Activated naive CD4-positive, alpha-beta T cell treated with anti-CD3 and anti-CD28 coated beads, Interleukin-2, amount 10 ng/mL, durations not matched to agents 7 days and 5 days (primary cell): ENCODE data around the gene H6PD.

Experiments
- CTCF ChIA-PET: fragments of 350-600 bp; sonication (Branson Sonifier 250); formaldehyde crosslinking; loops from one replicate; lab custom pipeline; 2021; ENCODE audit warnings: antibody characterized with exemption; lab: Charles Lee
- DNase-seq: peaks from one replicate; pipeline ENCODE4 v3.0.0-alpha.2; 2020
- H3K27ac Mint-ChIP-seq: one replicate; pipeline ENCODE4 v1.8.0; 2021; ENCODE audit warnings: mild to moderate bottlenecking, moderate library complexity, mixed read lengths
- H3K27me3 Mint-ChIP-seq: one replicate; pipeline ENCODE4 v1.8.0; 2021; ENCODE audit warnings: mild to moderate bottlenecking, mixed read lengths
- H3K36me3 Mint-ChIP-seq: one replicate; pipeline ENCODE4 v1.8.0; 2021; ENCODE audit warnings: mixed read lengths
- H3K4me1 Mint-ChIP-seq: one replicate; pipeline ENCODE4 v1.8.0; 2021; ENCODE audit warnings: mixed read lengths
- H3K4me3 Mint-ChIP-seq: one replicate; pipeline ENCODE4 v1.8.0; 2021; ENCODE audit warnings: mild to moderate bottlenecking, moderate library complexity, mixed read lengths
- H3K9me3 Mint-ChIP-seq: one replicate; pipeline ENCODE4 v1.8.0; 2021; ENCODE audit warnings: mixed read lengths

H6PD gene

DNA sequence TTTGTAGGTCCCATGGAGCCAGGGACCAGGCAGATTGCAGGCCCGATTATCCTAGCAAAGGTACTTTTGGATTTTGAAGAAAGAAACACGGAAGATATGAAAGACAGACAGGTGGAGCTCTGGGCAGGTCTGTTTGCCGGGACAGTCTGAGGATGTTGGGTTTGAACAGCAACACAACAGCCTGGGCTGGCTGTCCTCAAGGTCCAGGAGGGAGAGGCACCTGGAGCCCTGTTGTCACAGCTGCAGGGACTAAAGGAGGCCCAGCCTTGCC lies 14.6 kb downstream of the H6PD start:
- CTCF ChIA-PET = interaction anchor here (1.1 to 2.4 kb wide), 4 partner anchors 9 to 138 kb away, joined by 3 to 15 read pairs (median 3); no protein-coding TSS in a partner anchor
- H3K9me3 Mint-ChIP-seq = no peaks in the 10 kb centered on the region
- peaks cover 19% of the 10 kb centered on the region for H3K4me1 Mint-ChIP-seq
- no peaks in the 10 kb centered on the region for H3K27me3 Mint-ChIP-seq
- H3K27ac Mint-ChIP-seq = no peak overlapping the region
- DNase-seq = no peak
- H3K4me3 Mint-ChIP-seq = no peak overlapping the region
- peaks cover 13% of the 10 kb centered on the region for H3K36me3 Mint-ChIP-seq

GRCh38 chr1:9249534-9250410 lies 15.2 kb downstream of the H6PD start:
- H3K4me3 Mint-ChIP-seq = no peak overlapping the region
- H3K27me3 Mint-ChIP-seq = no peaks in the 10 kb centered on the region
- peaks cover 13% of the 10 kb centered on the region for H3K4me1 Mint-ChIP-seq
- CTCF ChIA-PET = interaction anchor here (1.1 to 2.4 kb wide), 7 partner anchors 10 to 190 kb away, joined by 3 to 15 read pairs (median 3); no protein-coding TSS in a partner anchor
- DNase-seq = peak; percentile 64
- H3K27ac Mint-ChIP-seq = no peak overlapping the region
- H3K36me3 Mint-ChIP-seq = peaks cover 12% of the 10 kb centered on the region
- no peaks in the 10 kb centered on the region for H3K9me3 Mint-ChIP-seq

DNA sequence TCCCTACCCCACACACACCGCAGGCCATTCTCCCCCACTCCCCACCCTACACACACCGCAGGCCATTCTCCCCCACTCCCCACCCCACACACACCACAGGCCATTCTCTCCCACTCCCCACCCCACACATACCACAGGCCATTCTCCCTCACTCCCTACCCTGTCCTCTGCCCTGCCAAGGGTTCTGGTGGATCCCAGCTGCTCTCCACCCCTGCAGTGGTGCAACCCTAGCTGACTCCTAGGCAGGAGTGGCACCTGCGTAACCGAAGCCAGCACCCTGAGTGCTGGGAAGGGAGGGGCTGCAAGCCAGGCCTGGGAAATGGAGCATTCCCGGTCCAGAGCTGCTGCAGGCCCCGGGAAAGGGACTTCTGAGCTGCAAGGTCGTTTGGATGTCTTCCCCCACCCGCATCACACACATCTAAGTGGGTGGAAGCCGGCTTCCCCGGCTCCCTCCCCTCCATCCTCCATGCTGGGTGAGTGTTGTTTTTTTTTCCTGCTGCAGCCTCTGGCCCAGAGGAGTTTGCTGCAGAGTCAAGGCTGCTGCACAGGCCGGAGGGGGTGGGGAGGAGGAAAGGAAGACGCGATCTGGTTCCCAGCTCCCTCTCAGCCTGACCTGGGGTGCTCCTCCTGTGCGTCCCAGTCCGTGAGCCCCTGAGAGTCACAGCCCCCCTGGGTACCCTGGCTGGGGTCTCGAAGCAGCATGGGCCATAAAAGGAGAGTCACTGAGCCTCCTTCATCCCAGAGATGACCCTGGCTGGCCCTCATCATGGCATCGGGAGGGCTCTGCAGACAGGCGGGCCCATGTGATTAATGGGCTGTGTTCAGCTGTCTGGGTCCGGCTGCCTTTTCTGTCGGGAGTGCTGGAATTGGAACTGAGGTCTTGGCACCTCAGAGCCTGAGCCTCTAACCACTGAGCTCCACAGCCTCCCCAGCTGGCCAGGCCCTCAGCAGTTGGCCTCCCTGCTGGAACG lies 16.1 kb downstream of the H6PD start:
- CTCF ChIA-PET = interaction anchor here (1.1 to 2.4 kb wide), 4 partner anchors 15 to 189 kb away, joined by 3 to 15 read pairs (median 3); no protein-coding TSS in a partner anchor
- no peak overlapping the region for H3K4me3 Mint-ChIP-seq
- H3K27me3 Mint-ChIP-seq = no peaks in the 10 kb centered on the region

DNA sequence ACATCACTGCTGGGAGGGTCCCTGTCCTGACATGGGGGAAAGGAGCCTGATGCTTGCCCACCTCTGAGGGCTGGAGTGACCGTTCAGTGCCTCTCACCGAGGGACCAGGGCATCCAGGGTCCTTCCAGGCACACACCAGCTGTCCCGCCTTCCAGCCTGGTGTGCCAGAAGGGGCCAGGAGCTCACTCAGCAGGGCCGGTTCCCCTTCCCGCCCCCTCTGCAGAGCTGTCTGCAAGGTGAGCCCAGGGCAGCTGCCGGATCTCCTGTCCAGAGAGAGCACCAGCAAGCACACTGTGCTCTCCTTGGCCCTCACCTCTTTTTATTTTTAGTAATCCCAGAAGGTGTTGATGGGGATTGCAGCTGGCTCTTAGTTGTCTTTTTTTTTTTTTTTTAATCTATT lies 16.9 kb downstream of the H6PD start:
- no peak for DNase-seq
- Mint-ChIP-seq H3K27ac (no peak overlapping the region), H3K9me3 (no peaks in the 10 kb centered on the region), H3K4me1 (no peaks in the 10 kb centered on the region), H3K27me3 (no peaks in the 10 kb centered on the region), H3K36me3 (peaks cover 4% of the 10 kb centered on the region), H3K4me3 (no peak overlapping the region)
- CTCF ChIA-PET = interaction anchor here (0.6 to 2.4 kb wide), 3 partner anchors 71 to 155 kb away, joined by 3 to 15 read pairs (median 3); no protein-coding TSS in a partner anchor

More for the DNA sequence above, 16.1 kb downstream of the H6PD start:
- peaks cover 10% of the 10 kb centered on the region for H3K36me3 Mint-ChIP-seq
- H3K27ac Mint-ChIP-seq = no peak overlapping the region
- H3K9me3 Mint-ChIP-seq = no peaks in the 10 kb centered on the region
- H3K4me1 Mint-ChIP-seq = peaks cover 7% of the 10 kb centered on the region
- no peak for DNase-seq

- Mint-ChIP-seq H3K27me3 (no peaks in the 10 kb centered on the region), H3K4me1 (no peaks in the 10 kb centered on the region), H3K9me3 (peaks cover 4% of the 10 kb centered on the region), H3K36me3 (peaks cover 5% of the 10 kb centered on the region), H3K27ac (no peak overlapping the region), H3K4me3 (no peak overlapping the region)
- DNase-seq = no peak
- CTCF ChIA-PET = interaction anchor here (1.2 to 1.3 kb wide), 2 partner anchors 71 to 143 kb away, joined by 4 read pairs; no protein-coding TSS in a partner anchor
Measured at GRCh38 chr1:9253004-9253403, 18.4 kb downstream of the H6PD start.

DNA sequence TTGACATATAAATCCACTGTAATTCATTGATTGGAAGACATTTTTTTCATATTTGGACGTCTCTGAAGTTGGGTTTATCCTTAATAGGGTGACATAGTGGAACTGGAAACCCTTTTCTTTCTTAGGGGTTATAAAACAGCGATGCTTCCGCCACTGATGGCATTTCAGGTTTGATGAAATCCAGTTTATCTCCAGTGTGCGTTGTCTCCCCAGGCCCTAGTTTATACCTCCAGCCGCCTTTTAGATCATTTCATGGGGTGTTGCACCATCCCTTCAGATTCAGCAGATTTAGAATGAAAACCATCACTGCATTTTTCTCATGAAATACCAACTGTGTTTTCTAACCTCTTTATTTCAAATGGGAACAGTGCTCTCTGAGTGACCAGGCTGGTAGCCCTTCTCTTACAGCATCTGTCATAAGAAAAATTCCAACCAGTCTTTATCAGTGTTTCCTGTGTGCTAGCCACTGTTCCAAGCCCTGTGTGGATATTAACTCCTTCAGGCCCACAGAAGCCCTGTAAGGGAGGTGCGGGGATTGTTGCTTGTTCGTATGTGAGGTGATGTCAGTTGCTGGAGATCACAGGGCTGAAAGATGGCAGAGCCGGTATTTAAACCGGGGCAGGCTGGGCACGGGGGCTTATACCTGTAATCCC lies 19.0 kb downstream of the H6PD start:
- CTCF ChIA-PET = no interaction called here
- H3K9me3 Mint-ChIP-seq = peaks cover 10% of the 10 kb centered on the region
- no peaks in the 10 kb centered on the region for H3K4me1 Mint-ChIP-seq
- DNase-seq = no peak
- peaks cover 10% of the 10 kb centered on the region for H3K36me3 Mint-ChIP-seq
- no peak overlapping the region for H3K4me3 Mint-ChIP-seq
- no peaks in the 10 kb centered on the region for H3K27me3 Mint-ChIP-seq
- no peak overlapping the region for H3K27ac Mint-ChIP-seq

DNA sequence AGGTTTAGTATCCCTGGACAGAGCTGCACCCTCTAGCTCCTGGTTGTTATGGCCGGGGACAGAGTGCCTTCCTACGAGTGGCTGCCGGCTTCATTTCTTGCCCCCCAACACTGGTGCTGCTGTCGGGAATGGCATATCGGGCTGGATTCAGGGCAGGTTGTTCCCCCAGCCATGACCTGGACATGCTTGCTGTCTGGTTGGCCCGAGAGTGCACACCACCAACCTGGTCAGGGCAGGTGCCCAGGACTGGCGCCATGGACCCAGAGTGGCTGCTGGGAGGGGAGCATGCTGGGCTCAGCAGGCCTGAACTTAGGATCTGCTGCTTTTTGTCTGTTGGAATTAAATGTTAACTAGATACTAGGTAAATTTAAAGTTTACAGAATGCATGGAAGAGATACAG lies 21.8 kb downstream of the H6PD start:
- Mint-ChIP-seq H3K36me3 (peaks cover 22% of the 10 kb centered on the region), H3K9me3 (peaks cover 34% of the 10 kb centered on the region), H3K4me1 (no peaks in the 10 kb centered on the region), H3K27ac (no peak overlapping the region), H3K27me3 (no peaks in the 10 kb centered on the region), H3K4me3 (no peak overlapping the region)
- CTCF ChIA-PET = interaction anchor here (0.9 to 1.1 kb wide), 2 partner anchors 11 to 114 kb away, joined by 3 read pairs; no protein-coding TSS in a partner anchor
- no peak for DNase-seq

- H3K9me3 Mint-ChIP-seq = peaks cover 34% of the 10 kb centered on the region
- CTCF ChIA-PET = no interaction called here
- H3K4me3 Mint-ChIP-seq = no peak overlapping the region
- peaks cover 21% of the 10 kb centered on the region for H3K36me3 Mint-ChIP-seq
- H3K27ac Mint-ChIP-seq = no peak overlapping the region
- no peaks in the 10 kb centered on the region for H3K4me1 Mint-ChIP-seq
- H3K27me3 Mint-ChIP-seq = no peaks in the 10 kb centered on the region
- DNase-seq = no peak
Measured at GRCh38 chr1:9257851-9258250, 23.3 kb downstream of the H6PD start.

GRCh38 chr1:9258629-9259028 lies 24.1 kb downstream of the H6PD start:
- CTCF ChIA-PET = interaction anchor here (0.7 kb wide), 1 partner anchor 518 kb away, joined by 3 read pairs; no protein-coding TSS in a partner anchor
- no peak for DNase-seq
- Mint-ChIP-seq H3K9me3 (peaks cover 34% of the 10 kb centered on the region), H3K36me3 (peaks cover 21% of the 10 kb centered on the region), H3K4me1 (no peaks in the 10 kb centered on the region), H3K27me3 (no peaks in the 10 kb centered on the region), H3K4me3 (no peak overlapping the region), H3K27ac (no peak overlapping the region)

DNA sequence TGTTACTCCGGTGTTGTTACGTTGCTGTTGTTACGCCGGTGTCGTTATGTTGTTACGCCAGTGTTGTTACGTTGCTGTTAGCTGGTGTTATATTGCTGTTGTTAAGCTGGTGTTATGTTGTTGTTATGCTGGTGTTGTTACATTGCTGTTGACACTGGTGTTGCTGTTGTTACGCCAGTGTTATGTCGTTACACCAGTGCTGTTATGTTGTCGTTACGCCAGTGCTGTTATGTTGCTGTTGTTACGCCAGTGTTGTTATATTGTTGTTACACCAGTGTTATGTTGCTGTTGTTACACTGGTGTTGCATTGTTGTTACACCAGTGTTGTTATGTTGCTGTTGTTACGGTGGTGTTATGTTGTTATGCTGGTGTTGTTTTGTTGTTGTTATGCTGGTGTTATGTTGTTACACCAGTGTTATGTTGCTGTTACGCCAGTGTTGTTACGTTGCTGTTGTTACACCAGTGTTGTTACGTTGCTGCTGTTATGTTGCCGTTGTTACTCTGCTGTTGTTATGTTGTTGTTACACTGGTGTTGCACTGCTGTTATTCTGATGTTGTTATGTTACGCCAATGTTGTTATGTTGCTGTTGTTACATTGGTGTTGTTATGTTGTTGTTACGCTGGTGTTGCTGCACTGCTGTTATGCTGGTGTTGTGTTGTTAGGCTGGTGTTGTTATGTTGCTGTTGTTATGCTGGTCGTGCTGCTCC lies 25.6 kb downstream of the H6PD start:
- CTCF ChIA-PET = no interaction called here
- no peaks in the 10 kb centered on the region for H3K4me1 Mint-ChIP-seq
- H3K27ac Mint-ChIP-seq = no peak overlapping the region
- peaks cover 21% of the 10 kb centered on the region for H3K36me3 Mint-ChIP-seq
- H3K27me3 Mint-ChIP-seq = no peaks in the 10 kb centered on the region
- DNase-seq = no peak
- H3K4me3 Mint-ChIP-seq = no peak overlapping the region
- H3K9me3 Mint-ChIP-seq = peaks cover 34% of the 10 kb centered on the region

- CTCF ChIA-PET = no interaction called here
Measured at GRCh38 chr1:9261496-9261895, 26.9 kb downstream of the H6PD start.

DNA sequence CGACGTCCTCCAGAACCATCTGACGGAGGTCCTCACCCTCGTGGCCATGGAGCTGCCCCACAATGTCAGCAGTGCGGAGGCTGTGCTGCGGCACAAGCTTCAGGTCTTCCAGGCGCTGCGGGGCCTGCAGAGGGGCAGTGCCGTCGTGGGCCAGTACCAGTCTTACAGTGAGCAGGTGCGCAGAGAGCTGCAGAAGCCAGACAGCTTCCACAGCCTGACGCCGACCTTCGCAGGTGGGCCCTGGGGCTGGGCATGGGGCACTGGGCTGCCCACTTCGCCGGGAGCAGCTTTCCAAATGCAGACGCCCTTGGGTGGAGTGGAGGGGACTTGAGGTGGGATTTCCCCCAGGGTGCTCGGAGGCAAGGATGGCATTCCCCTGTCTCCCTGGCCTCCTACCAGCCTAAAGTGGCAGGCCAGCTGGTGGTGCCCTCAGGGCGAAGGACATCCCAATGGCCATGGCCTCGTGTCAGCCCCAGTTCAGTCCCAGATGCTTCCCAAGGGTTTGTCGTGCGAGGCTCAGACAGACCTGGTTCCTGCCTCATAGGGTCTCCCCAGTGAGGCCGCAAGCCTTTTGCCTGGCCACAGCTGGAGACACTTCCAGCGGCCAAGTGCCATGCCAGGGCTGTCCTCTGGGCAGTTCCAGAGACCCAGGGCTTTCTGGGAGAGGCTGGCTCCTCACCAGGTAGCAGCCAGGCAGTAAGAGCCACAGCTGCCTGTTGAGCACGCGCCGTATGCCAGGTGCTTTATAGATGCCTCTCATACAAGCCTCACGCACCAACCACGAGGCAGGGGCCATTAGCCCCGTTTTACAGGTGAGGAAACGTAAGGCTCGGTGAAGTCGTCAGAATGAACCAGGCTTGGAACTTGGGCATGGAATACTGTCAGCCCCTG lies 27.8 kb downstream of the H6PD start:
- Mint-ChIP-seq H3K4me1 (peaks cover 11% of the 10 kb centered on the region), H3K9me3 (peaks cover 34% of the 10 kb centered on the region), H3K4me3 (no peak overlapping the region), H3K27me3 (no peaks in the 10 kb centered on the region), H3K27ac (no peak overlapping the region), H3K36me3 (peaks cover 23% of the 10 kb centered on the region)
- DNase-seq = no peak
- CTCF ChIA-PET = no interaction called here

More at GRCh38 chr1:9261496-9261895, 26.9 kb downstream of the H6PD start:
- DNase-seq = no peak
- no peak overlapping the region for H3K4me3 Mint-ChIP-seq
- peaks cover 34% of the 10 kb centered on the region for H3K9me3 Mint-ChIP-seq
- H3K27ac Mint-ChIP-seq = no peak overlapping the region
- H3K4me1 Mint-ChIP-seq = peaks cover 4% of the 10 kb centered on the region
- H3K36me3 Mint-ChIP-seq = peaks cover 23% of the 10 kb centered on the region
- no peaks in the 10 kb centered on the region for H3K27me3 Mint-ChIP-seq
